Stimulated activated CD4-positive, alpha-beta T cell treated with anti-CD3 and anti-CD28 coated beads, TNF-alpha, amount 100 ng/mL, for 48 hours (primary cell): Measurements from ENCODE around the gene SLC6A20.

ENCODE experiments used
- DNase-seq, 3 donors: peaks; one replicate each; pipeline ENCODE4 v3.0.0-alpha.2; 2020; ENCODE audit warnings: low read depth in 3 of 3

The SLC6A20 gene

DNA sequence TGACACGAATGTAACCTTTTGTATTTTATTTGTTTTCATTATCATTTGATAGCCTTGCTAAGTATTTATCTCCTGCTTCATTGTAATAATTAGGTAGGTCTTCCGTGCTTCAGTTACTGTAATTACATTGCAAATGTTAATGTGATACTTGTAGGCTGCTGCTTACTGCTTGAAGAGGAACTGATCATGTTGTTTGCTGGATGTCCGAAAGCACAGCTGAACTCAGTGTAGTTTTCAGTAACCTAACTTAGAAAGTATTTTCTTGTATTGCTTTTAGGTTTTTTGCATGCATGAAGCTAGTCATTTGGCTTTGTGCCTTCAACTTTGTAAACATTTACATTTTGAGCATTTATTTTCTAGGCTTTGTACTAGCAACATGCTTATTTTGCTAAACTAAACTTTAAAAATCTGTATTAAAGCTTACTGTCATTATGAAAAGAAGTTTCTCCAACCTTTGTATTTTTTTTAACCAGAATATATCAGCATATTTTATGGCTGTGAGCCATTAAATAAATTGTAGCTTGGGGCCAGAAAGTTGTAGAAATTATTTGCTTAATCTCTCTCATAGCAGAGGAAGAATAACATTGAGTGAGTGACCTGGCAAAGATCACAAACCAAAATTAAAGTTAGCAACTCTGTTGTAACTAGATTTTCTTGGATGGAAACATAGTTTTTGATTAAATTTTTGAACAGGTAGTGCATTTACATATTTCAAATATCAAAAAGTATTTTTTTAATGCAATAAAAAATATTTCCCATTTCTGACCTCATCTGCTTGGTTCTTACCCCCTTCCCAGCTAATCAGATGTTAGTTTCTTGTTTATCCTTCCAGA is 76.5 kb downstream of the SLC6A20 start:
- no peak for DNase-seq

DNA sequence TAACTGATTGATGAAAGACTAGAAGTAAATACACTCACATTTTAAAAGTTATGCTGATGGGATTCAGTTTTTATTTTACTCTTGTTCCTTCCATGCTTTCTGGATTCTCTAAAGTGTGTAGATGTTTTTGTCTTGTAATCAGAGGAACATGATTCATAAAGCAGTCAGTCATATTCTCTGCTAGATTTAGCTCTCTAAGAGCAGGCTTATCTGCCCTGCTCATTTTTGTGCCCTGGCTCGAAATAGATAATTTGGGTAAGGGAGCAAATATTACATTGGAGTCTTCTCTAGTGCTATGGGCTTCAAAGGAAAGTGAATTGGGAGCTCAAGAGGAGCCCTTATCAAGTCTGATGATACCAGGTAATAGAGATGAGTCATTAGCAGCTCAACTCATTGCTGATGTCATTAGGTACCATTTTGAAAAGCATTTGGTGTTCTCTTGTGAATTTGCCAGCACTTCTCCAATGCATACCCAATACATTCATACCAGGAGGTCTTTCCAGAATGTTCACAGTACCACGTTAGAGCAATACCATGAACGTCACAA is 79.5 kb downstream of the SLC6A20 start:
- no peak for DNase-seq

DNA sequence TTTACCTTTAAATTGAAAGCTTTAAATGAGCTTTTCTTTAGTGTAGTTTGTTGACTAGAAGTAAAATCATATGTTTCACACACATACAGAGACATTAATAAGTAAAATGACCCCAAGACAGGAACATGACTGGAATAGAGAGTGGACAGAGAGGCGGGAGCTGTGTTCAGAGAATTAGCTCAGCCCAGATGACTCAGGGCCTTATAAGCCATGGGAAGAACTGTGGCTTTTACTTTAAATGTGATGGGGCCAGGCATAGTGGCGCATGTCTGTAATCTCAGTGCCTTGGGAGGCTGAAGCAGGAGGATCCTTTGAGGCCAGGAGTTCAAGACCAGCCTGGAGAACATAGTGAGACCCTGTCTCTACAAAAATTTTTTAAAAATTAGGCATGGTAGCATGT is 80.4 kb downstream of the SLC6A20 start:
- DNase-seq: no peak

DNA sequence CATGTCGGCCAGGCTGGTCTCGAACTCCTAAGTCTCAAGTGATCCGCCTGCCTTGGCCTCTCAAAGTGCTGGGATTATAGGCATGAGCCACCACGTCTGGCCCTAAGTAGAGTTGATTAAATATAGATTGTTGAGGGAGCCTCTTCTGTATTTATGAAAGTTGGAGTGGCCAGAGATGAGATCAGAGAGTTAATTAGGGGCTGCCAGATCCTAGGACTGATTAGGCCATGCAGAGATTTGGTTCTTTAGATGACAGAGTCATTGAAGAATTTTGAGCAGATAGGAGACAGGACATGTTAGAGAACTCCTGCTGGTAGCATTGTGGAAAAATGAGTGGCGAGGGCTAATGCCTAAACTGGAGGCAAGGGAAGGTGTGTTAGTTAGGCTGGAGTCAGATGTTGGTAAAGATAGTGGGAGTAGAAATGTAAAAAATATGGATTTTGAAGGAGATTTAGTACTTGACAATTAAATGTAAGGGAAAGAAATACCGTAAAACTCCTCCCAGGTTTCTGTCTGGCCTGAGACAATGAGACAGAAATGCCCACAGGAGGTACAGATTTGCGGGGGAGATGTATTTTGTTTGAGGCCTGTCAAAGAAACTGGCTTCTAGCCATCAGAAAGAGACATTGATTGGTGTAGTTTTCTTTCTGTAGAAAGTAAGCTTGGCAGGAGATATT is 83.8 kb downstream of the SLC6A20 start:
- no peak for DNase-seq

DNA sequence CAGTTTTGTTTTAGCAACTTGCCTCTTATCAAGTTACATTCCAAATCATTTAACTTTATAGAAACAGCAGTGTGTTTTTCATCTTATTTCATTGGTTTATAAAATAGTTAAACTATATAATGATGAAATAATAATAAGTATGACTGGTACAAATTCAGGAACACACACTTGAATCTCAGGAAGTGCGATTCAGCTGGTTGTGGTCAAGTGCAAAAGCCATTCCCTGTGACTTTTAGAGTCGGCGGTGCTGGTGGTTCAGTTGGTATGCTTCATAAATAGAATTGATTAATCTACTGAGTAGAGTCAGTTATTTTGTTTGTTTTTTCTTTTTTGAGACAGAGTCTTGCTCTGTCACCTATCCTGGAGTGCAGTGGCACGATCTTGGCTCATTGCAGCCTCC is 84.4 kb downstream of the SLC6A20 start:
- no peak for DNase-seq

DNA sequence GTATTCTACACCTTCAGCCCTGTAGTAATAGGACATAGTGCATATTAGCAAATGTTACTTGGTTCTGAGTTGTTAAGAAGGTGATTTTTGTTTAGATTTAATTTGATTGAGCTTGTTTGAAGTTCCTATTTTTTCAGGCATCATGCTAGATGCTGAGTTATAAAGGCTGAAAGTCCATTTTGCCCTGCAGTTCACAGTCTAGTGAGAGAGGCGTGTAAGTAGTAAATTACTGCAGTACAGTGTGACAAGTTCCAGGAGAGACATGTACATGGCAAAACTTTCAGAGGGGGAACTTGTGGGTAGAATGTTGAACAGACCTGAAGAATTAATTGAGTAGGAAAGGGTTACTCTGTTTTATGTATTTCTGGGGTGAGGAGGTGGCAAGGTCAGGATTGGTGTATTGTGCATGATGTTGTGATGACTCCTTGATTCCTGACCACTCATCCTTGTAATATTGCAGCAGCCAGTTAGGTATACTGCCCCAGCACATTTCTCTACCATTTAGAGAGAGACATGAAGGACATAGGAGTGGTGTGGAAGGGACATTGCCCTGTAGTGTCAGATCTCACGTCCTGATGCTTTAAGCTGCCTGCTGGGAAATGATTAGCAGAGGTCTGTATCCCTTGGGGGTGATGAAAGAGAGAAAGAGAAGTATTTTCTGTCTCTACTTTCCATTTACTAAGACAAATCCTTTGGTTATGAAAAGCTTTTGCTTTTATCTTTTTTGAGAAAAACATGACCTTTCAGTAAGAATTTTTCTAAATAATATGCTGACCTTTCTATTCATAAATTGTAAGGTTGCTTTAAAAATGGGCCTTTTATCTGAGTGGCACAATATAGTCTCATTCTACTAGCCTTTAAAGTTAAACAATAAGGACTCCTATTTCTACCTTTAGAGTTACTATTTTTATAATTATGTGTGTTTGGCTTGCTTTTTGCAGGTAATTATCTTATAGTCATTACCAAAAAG is 90.2 kb downstream of the SLC6A20 start:
- DNase-seq: no peak
